ENCODE data around the gene EIF2D.
"Not testable (repeated sequence)": the region's sequence is repeated elsewhere in the genome, so short reads cannot be mapped to it uniquely, and the experiment has no call there.

The EIF2D gene

DNA sequence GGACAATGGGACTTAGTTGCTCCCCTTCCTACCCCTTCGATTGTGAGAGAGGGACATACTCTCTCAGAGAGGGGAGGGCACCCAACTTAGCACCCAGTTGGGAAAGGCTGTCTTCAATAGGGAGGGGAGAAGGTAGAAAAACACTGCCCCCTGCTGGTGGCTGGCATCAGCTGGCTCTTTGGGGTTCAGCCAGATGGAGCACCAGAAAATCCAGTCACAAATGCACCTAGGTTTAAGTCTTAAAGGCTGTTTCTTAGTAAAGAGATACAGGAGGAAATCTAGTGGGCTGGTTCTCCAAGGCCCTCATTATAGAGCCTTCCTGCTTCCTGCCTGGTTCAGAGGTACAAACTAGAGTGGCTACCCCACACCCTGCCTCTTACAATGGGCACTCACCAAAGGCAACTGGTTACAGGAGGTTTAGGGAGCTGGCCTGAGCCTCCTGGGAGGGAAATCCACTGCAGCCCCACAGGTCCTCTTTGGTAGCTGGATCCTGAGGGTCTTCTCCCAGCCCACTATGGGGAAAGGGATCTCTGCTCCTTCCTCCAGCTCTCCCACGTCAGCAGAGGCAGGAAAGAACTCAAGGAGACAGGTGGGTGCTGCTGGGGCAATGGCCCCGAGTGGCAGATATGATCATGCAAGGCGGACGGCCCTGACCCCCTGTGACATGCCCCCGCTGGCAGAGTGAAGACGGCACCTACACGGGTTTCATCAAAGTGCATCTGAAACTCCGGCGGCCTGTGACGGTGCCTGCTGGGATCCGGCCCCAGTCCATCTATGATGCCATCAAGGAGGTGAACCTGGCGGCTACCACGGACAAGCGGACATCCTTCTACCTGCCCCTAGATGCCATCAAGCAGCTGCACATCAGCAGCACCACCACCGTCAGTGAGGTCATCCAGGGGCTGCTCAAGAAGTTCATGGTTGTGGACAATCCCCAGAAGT is 28.3 kb downstream of the EIF2D start:
- peaks cover 97% of the 10 kb centered on the region for H3K4me1 Mint-ChIP-seq
- peaks cover 100% of the 10 kb centered on the region for H3K36me3 Mint-ChIP-seq
- H3K4me3 Mint-ChIP-seq = peak overlapping the region; percentile 76
- DNase-seq (ENCODE audit: low spot score in 2 of 2) (peak; percentile 81 to 92), ATAC-seq (peak; percentile 51)
- no peaks in the 10 kb centered on the region for H3K9me3 Mint-ChIP-seq
- peak overlapping the region; percentile 99 for H3K27ac Mint-ChIP-seq

DNA sequence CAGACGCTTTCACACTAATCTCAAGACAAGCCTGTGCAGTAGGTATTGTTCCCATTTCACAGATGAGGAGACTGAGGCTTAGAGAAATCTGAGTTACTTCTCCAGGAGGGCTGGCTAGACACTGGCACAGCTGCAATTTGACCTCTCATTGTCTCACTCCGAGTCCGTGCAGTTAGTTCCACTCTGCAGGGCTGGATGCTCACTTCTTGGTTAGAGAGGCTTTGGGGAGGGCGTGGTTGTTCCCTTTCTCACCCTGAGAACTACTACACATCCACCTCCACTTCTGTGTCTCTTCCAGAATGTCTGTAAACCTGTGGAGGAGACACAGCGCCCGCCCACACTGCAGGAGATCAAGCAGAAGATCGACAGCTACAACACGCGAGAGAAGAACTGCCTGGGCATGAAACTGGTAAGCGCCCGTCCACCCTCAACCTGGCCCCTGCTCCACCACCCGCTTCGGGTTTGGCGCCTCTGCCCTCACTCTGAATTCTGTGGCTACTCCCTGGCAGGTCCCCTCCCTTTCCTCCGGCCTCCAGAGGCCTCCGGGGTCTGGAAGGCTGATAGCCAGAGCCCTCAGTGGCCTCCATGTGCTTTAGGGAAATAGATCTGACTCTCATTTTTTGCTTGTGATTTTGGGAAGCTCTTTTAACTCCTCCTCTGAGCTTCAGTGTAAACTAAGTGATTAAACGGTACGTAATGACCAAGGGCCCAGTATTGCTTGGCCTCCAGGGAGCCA is 29.1 kb downstream of the EIF2D start:
- DNase-seq (ENCODE audit: low spot score in 2 of 2) (peak in 1 of 2 donors; percentile 77), ATAC-seq (no peak)
- Mint-ChIP-seq H3K36me3 (peaks cover 100% of the 10 kb centered on the region), H3K4me1 (peaks cover 97% of the 10 kb centered on the region), H3K4me3 (peak overlapping the region; percentile 76), H3K9me3 (no peaks in the 10 kb centered on the region), H3K27ac (peak overlapping the region; percentile 99)

DNA sequence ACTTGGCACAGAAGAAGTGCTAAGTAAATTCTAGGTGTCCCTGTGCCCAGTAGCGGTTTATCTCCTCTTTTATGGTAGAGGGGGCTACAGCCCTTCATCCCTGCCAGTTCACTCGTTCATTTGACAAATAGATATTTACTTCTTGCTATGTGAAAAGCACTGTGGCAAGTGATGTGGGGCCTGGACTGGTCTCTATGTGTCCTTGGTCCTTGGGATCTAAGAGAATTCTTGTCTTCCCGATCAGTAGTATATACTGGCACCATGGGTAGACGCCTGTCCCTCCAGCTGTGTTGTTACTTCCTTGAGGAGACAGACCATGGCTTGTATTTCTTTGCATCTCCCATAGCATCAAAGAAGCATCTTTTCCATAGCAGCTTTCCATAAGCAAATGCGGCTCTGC is 29.7 kb downstream of the EIF2D start:
- peaks cover 100% of the 10 kb centered on the region for H3K36me3 Mint-ChIP-seq
- H3K4me3 Mint-ChIP-seq = peak overlapping the region; percentile 76
- ATAC-seq (no peak), DNase-seq (ENCODE audit: low spot score in 2 of 2) (no peak)
- H3K9me3 Mint-ChIP-seq = no peaks in the 10 kb centered on the region
- H3K4me1 Mint-ChIP-seq = peaks cover 97% of the 10 kb centered on the region
- H3K27ac Mint-ChIP-seq = peak overlapping the region; percentile 99

DNA sequence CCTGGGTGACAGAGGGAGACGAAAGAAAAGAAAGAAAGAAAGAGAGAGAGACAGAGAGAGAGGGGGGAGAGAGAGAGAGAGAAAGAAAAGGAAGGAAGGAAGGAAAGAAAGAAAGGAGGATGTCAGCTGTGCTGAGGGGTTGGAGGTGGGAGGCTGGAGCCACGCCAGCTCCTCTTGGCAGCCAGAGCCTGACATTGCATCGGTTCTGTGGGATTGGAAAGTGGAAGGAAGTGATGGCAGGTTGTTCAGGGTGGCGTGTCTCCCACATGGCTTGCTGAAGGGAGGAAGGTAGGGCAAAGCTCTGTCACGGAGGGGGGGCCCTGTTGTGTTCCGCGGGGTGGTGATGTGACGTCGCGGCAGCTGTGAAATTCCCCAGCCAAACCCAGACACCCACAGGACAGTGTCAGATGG is 30.7 kb downstream of the EIF2D start:
- Mint-ChIP-seq H3K4me1 (peaks cover 98% of the 10 kb centered on the region), H3K4me3 (peak overlapping the region; percentile 76), H3K36me3 (peaks cover 100% of the 10 kb centered on the region), H3K27ac (peak overlapping the region; percentile 99), H3K9me3 (no peaks in the 10 kb centered on the region)
- DNase-seq (ENCODE audit: low spot score in 2 of 2) = peak; percentile 30 to 73
- ATAC-seq = peak; percentile 25

DNA sequence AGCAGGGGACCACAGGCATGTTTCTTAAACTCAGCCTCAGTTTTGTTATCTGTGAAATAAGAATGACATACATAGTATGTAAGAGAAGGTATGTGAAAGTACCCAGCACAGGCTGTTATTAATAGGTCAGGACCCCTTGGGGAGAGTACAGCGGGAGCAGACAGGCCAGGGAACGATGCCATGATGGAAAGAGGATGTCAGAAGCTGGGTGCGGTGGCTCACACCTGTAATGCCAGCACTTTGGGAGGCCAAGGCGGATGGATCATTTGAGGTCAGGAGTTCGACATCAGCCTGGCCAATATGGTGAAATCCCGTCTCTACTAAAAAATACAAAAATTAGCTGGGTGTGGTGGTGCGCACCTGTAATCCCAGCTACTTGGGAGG is 31.2 kb downstream of the EIF2D start:
- H3K36me3 Mint-ChIP-seq = peaks cover 100% of the 10 kb centered on the region
- H3K4me1 Mint-ChIP-seq = peaks cover 98% of the 10 kb centered on the region
- not testable (repeated sequence) for DNase-seq (ENCODE audit: low spot score in 2 of 2); H3K9me3 Mint-ChIP-seq; ATAC-seq
- H3K4me3 Mint-ChIP-seq = peak overlapping the region; percentile 76
- H3K27ac Mint-ChIP-seq = peak overlapping the region; percentile 99

DNA sequence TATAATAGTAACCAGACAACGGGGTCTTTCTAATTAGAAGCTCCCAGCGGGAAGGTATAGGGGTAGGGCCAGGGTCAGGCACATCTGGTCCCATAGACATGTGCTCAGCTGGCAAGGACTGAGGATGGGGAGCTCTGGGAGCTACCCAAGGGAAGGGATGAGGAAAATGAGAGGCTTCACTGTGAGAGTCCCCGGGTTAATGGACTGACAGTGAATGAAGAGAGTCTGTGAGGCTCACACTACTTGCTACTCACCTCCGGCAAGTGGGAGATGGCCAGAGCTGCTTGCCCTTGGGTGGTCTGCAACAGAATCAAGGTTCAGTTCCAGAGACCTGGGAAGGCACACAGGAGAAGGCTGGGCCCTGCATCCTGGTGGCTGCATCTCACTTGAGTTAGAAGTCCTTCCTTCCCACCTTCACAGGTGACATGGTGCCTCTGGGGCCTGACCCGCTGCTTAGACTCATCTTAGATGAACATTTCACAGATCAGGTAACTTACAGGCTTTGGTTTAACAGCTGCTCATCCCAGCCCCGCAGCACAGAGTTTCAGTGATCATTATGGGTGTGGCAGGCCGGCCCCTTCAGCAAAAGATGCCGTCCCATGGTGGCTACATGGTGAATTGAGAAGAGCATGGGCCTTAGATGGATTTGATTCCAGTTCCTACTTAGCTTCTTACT is 31.7 kb downstream of the EIF2D start:
- peak overlapping the region; percentile 99 for H3K27ac Mint-ChIP-seq
- ATAC-seq (no peak), DNase-seq (ENCODE audit: low spot score in 2 of 2) (no peak)
- peak overlapping the region; percentile 76 for H3K4me3 Mint-ChIP-seq
- peaks cover 100% of the 10 kb centered on the region for H3K36me3 Mint-ChIP-seq
- peaks cover 98% of the 10 kb centered on the region for H3K4me1 Mint-ChIP-seq
- no peaks in the 10 kb centered on the region for H3K9me3 Mint-ChIP-seq

DNA sequence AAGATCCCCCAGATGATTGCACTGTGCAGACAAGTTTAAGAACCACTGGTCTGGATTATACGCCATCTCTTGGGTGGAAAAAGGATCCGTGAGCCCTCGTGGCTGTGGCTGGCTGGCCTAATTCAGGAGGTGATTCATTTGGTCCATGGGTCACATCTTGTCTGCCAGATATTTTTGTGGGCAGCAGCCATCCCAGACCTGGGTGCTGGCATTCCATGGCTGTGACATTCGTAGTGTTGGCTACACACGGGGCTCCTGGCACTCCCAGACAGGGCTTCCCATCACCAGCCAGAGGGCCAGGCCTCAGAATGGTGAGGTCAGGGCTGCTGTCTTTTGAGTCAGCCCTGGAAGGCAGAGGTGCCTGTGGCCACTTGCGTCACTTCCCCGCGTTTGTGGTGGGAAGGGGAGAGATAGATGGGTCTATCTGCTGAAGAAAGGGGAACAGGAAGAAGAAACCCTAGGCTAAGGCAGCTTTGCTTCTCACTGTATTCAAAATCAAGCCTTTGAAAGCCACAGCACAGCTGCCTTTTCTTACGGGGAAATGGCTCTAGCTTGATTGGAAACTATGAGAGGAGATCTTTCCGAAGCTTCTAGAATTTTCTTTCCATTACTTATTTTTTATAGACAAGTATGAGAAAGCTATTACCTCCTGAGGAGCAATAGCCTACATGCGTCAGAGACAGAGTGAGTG is 32.4 kb downstream of the EIF2D start:
- H3K9me3 Mint-ChIP-seq = no peaks in the 10 kb centered on the region
- peaks cover 98% of the 10 kb centered on the region for H3K36me3 Mint-ChIP-seq
- H3K4me1 Mint-ChIP-seq = peaks cover 98% of the 10 kb centered on the region
- H3K4me3 Mint-ChIP-seq = peak overlapping the region; percentile 76
- ATAC-seq (peak; percentile 81), DNase-seq (ENCODE audit: low spot score in 2 of 2) (peak; percentile 75 to 93)
- H3K27ac Mint-ChIP-seq = peak overlapping the region; percentile 99

DNA sequence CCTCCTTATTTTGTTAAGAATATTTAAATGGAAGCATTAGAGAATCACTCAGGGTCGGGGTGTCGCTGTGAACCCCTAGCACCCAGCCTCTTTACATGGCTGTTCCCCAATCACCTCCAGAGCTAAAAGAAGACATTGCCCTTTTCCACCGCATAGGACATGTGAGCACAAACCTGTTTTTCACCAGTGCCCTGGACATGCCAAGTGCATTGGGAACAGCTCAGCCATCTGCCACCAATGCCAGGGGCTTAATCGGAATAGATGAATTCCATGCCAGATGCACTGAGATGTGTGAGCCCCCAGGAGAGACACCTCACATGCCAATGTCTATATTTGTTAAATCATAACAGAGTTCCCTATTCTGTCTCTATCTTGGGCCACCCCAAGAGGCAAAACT is 33.3 kb downstream of the EIF2D start:
- ATAC-seq (no peak), DNase-seq (ENCODE audit: low spot score in 2 of 2) (no peak)
- peaks cover 98% of the 10 kb centered on the region for H3K36me3 Mint-ChIP-seq
- H3K4me1 Mint-ChIP-seq = peaks cover 100% of the 10 kb centered on the region
- no peaks in the 10 kb centered on the region for H3K9me3 Mint-ChIP-seq
- peak overlapping the region; percentile 99 for H3K27ac Mint-ChIP-seq
- H3K4me3 Mint-ChIP-seq = peak overlapping the region; percentile 76

DNA sequence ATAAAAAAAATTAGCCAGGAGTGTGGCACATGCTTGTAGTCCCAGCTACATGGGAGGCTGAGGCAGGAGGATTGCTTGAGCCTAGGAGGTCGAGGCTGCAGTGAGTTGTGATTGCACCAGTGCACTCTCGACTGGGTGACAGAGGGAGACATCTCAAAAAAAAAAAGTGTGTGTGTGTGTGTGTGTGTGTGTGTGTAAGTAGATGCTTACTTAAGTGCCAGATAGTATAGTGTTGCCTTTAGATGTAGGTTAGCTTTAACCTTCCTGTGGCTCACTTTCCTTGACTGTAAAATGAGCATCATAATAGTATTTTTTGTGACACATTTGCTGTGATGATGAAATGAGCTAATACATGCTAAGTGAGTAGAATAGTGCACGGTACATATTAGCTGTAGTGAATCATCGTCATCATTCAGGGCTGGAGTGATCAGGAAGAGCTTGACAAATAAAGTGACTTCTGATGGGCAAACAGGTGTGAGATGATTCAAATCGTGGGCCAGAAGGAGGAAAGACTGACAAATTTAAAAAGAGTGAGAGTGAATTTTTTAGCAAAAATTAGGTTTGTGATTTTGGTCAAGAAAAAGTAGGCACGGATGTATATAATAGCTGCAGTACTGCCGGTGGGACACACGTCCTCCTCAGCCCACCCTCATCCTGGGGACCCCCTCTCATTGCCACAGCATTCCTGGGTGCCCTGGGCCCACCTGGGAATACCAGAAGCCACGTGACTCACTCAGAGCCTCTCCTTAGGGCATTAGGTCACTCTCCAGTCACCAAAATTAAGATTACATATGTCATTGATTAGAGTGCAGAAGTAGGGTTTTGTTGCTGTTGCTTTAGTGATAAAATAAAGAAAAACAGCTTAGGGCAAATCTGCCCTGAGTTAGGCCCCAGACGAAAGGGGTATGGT is 33.9 kb downstream of the EIF2D start:
- Mint-ChIP-seq H3K36me3 (peaks cover 98% of the 10 kb centered on the region), H3K4me1 (peaks cover 100% of the 10 kb centered on the region), H3K27ac (peak overlapping the region; percentile 99), H3K4me3 (peak overlapping the region; percentile 76), H3K9me3 (no peaks in the 10 kb centered on the region)
- peak; percentile 78 for ATAC-seq
- DNase-seq (ENCODE audit: low spot score in 2 of 2) = no peak

DNA sequence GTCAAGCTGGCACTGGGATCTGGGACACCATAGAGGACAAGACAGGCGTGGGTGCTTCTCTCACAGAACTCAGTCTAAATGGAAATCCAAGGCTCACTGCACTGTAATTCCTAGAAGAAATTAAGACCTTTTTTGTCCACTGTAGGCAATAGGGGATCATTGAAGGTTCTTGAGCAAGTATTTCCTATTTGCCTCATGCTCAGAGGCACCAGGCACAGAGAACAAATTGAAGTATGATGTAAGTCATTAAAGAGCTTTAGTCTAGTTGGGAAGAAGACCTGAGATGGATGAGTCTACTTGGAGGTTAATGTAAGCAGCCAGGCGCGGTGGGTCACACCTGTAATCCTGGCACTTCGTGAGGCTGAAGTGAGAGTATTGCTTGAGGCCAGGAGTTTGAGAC is 34.6 kb downstream of the EIF2D start:
- Mint-ChIP-seq H3K4me1 (peaks cover 100% of the 10 kb centered on the region), H3K4me3 (peak overlapping the region; percentile 76), H3K9me3 (no peaks in the 10 kb centered on the region), H3K27ac (peak overlapping the region; percentile 99), H3K36me3 (peaks cover 98% of the 10 kb centered on the region)
- ATAC-seq (no peak), DNase-seq (ENCODE audit: low spot score in 2 of 2) (no peak)

DNA sequence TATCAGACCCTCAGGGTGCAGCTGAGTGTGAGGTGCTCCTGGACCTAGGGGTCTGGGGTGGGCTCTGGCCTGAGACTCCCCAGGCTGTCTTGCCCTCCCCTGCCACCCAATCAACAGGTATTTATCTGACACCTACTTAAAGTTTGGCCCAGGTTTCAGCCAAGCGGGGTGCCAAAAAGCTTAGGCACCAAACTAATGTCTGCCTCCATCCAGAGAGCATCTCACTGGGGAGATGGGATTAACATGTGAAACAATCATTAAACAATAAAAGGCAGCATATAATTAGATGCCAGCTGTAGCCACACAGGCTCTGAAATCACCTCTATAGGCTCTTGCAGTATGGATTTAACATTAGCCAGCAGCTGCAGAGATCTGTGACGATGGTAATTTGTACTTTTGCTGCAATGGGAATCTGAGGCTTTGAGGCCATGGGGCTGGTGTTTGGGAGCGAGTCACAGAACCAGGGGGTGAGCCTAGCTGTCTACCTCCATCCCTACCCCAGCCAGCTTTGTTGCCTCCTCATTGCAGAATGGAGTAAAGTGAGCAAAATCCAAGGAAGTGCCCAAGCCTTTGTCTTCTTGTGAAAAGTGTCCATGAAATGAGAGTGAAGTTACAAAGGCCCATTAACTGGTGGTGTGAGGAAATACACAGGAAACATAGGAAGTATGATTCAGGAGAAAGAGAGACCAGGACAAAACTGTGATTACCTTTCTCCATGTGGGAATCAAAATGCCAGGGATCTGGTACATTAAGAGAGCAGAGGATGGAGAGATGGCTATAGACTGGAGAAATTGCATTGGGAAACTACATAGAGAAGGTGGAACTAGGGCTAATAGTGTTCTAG is 36.1 kb downstream of the EIF2D start:
- Mint-ChIP-seq H3K36me3 (peaks cover 98% of the 10 kb centered on the region), H3K4me3 (peak overlapping the region; percentile 76), H3K27ac (peak overlapping the region; percentile 99), H3K4me1 (peaks cover 100% of the 10 kb centered on the region), H3K9me3 (no peaks in the 10 kb centered on the region)
- no peak for ATAC-seq
- DNase-seq (ENCODE audit: low spot score in 2 of 2) = no peak

DNA sequence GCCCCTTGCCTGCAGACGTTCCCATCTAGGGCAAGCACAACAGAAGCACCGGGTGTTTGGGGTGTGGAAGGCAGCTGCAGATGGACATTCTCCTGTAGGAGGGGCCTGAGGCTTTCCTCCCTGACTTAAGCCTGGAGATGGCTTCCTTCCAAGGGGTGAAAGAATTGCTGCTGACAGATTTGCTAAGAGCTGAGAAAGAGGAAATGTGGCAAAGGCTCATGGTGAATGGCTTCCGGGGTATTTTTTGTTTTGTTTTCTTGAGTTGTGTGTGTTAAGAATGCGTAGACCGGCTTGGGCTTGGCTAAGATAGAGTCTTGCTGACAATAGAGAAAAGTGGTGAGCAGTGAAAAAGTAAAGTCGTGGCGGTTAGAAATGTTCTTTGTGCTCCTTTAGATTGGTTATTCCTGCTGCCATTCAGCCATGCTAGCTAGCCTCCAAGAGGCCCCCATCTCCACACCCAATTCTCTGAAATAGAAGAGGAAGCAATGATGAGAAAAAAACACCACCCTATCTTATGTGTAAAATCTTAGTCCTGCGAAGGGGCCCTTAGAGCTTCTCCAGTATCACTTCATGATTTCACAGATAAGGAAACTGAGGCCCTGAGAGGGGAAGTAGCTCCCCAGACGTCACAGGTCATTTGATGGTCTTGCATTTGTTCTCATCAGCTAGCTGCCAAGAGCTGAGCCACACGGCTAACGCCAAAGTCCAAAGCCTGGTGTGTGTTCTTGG is 36.9 kb downstream of the EIF2D start:
- H3K4me3 Mint-ChIP-seq = peak overlapping the region; percentile 76
- peak overlapping the region; percentile 99 for H3K27ac Mint-ChIP-seq
- peaks cover 100% of the 10 kb centered on the region for H3K4me1 Mint-ChIP-seq
- H3K36me3 Mint-ChIP-seq = peaks cover 98% of the 10 kb centered on the region
- peak; percentile 27 to 73 for DNase-seq (ENCODE audit: low spot score in 2 of 2)
- ATAC-seq = peak; percentile 58
- H3K9me3 Mint-ChIP-seq = no peaks in the 10 kb centered on the region

DNA sequence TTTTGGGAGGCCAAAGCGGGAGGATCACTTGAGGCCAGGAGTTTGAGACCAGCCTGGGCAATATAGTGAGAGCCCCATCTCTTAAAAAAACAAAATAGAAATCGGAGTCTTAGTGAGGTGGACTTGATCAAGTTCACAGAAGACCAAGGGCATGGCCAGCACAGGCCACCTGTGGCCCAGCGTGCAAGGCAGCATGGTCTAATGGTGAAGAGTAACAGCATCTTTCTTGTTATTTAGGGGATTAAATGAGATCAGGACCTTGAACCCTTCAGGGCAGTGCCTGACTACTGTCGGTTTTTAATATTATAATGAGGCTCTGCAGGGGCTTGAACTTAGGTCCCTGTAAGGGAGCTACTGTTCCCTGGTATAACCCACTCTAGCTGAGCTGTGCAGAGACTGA is 38.5 kb downstream of the EIF2D start:
- ATAC-seq (no peak), DNase-seq (ENCODE audit: low spot score in 2 of 2) (no peak)
- peaks cover 98% of the 10 kb centered on the region for H3K4me1 Mint-ChIP-seq
- no peaks in the 10 kb centered on the region for H3K9me3 Mint-ChIP-seq
- peaks cover 98% of the 10 kb centered on the region for H3K36me3 Mint-ChIP-seq
- H3K27ac Mint-ChIP-seq = peak overlapping the region; percentile 99
- peak overlapping the region; percentile 76 for H3K4me3 Mint-ChIP-seq

All from stimulated activated effector memory CD8-positive, alpha-beta T cell treated with anti-CD3 and anti-CD28 coated beads, Interleukin-12 subunit alpha, Interleukin-12 subunit beta, amount 100 ng/mL, for 72 hours (primary cell).